Keratinocyte (primary cell): ENCODE results near the gene DRD1.
"Not testable (repeated sequence)": the region's sequence is repeated elsewhere in the genome, so short reads cannot be mapped to it uniquely, and the experiment has no call there.

Source experiments
- EZH2 ChIP-seq: IDR thresholded peaks from one replicate; pipeline ENCODE4 v1.6.1; 2012; ENCODE audit warnings: inconsistent platforms, mild to moderate bottlenecking, low read length, moderate library complexity
- TF ChIP-seq, protein P1 (sequence below), 3 experiments: IDR thresholded peaks in 1 of 3; conservative IDR thresholded peaks in 1 of 3; optimal IDR thresholded peaks in 1 of 3; 2 replicates in 2 of 3; 3 replicates in 1 of 3; pipeline versions ENCODE3 to v1.5.1; 2011; ENCODE audit warnings: low read length in 3 of 3, mild to moderate bottlenecking in 3 of 3, moderate library complexity in 2 of 3, control low read depth in 1 of 3, inconsistent platforms in 1 of 3; ENCODE audit not compliant: insufficient read depth in 2 of 3; ENCODE audit errors: extremely low read depth in 1 of 3

GRCh38 chr5:175395430-175395829, 48.6 kb downstream of the DRD1 start:
- TF ChIP-seq, protein P1, sequence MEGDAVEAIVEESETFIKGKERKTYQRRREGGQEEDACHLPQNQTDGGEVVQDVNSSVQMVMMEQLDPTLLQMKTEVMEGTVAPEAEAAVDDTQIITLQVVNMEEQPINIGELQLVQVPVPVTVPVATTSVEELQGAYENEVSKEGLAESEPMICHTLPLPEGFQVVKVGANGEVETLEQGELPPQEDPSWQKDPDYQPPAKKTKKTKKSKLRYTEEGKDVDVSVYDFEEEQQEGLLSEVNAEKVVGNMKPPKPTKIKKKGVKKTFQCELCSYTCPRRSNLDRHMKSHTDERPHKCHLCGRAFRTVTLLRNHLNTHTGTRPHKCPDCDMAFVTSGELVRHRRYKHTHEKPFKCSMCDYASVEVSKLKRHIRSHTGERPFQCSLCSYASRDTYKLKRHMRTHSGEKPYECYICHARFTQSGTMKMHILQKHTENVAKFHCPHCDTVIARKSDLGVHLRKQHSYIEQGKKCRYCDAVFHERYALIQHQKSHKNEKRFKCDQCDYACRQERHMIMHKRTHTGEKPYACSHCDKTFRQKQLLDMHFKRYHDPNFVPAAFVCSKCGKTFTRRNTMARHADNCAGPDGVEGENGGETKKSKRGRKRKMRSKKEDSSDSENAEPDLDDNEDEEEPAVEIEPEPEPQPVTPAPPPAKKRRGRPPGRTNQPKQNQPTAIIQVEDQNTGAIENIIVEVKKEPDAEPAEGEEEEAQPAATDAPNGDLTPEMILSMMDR (optimal IDR thresholded peaks at IDR 0.05 in 1 of 3, IDR thresholded peaks at IDR 0.05 in 1 of 3, conservative IDR thresholded peaks at IDR 0.05 in 1 of 3; ENCODE audit: extremely low read depth in 1 of 3, insufficient read depth in 2 of 3, low read length in 3 of 3): not testable (repeated sequence)
- TF ChIP-seq EZH2: not testable (repeated sequence)
